HEK293 (cell line): ENCODE measurements around the gene ZDHHC8.

Experiments used
- CTCF ChIA-PET: fragments of 350-600 bp; formaldehyde crosslinking; extraction: SDS; loops from one replicate; lab custom pipeline; 2021; ENCODE audit warnings: antibody characterized with exemption; lab: Yijun Ruan, JAX
- POLR2A ChIA-PET: fragments of 300-600 bp; formaldehyde crosslinking; extraction: SDS; loops from one replicate; lab custom pipeline; 2020; ENCODE audit warnings: antibody characterized with exemption, inconsistent platforms; lab: Yijun Ruan, JAX
- H3K27ac ChIP-seq: fragments of 200-500 bp; sonication (Bioruptor generic); 2 replicates; pipeline ENCODE4 v1.5.1; 2014; ENCODE audit warnings: low read depth, low read length, control low read depth, inconsistent platforms; ENCODE audit errors: extremely low read depth
- H3K36me3 ChIP-seq, 2 experiments: fragments of 200-500 bp in 1 of 2; sonication (Bioruptor generic) in 1 of 2; 1 replicate in 1 of 2; 2 replicates in 1 of 2; pipeline ENCODE4 v1.5.1; 2014 to 2017; ENCODE audit warnings: inconsistent platforms in 2 of 2, low read length in 2 of 2; ENCODE audit not compliant: control insufficient read depth in 2 of 2, insufficient read depth in 1 of 2
- H3K4me1 ChIP-seq: fragments of 200-500 bp; sonication (Bioruptor generic); 2 replicates; pipeline ENCODE4 v1.5.1; 2014; ENCODE audit warnings: mild to moderate bottlenecking, low read length, inconsistent platforms; ENCODE audit not compliant: control insufficient read depth, insufficient read depth
- H3K4me3 ChIP-seq: 2 replicates; pipeline ENCODE4 v1.5.1; 2011; ENCODE audit warnings: low read depth, mild to moderate bottlenecking, control low read depth, low read length, moderate library complexity
- H3K9me3 ChIP-seq: fragments of 200-500 bp; sonication (Bioruptor generic); 2 replicates; pipeline ENCODE4 v1.5.1; 2014; ENCODE audit warnings: low read depth, low read length, inconsistent platforms; ENCODE audit not compliant: control insufficient read depth, insufficient read depth
- EGR2 ChIP-seq: fragments of 450-650 bp; formaldehyde crosslinking; IDR thresholded peaks from 2 replicates; pipeline ENCODE4 v1.5.1; 2016; ENCODE audit warnings: low read depth, missing biosample characterization, missing genetic modification characterization
- GLIS2 ChIP-seq: fragments of 450-650 bp; formaldehyde crosslinking; IDR thresholded peaks from 2 replicates; pipeline ENCODE4 v1.5.1; 2016; ENCODE audit warnings: missing biosample characterization, missing genetic modification characterization
- MEIS1 ChIP-seq: sonication (generic); formaldehyde crosslinking; IDR thresholded peaks from 2 replicates; pipeline ENCODE4 v1.8.1; 2022; ENCODE audit warnings: missing genetic modification reagents, mild to moderate bottlenecking, borderline replicate concordance
- MYNN ChIP-seq: fragments of 450-650 bp; formaldehyde crosslinking; IDR thresholded peaks from 2 replicates; pipeline ENCODE4 v1.5.1; 2016; ENCODE audit warnings: missing biosample characterization, missing genetic modification characterization, borderline replicate concordance
- MZF1 ChIP-seq: fragments of 450-650 bp; formaldehyde crosslinking; IDR thresholded peaks from 2 replicates; pipeline ENCODE4 v1.5.1; 2017; ENCODE audit warnings: missing biosample characterization, missing genetic modification characterization, borderline replicate concordance
- PRDM4 ChIP-seq: fragments of 450-650 bp; formaldehyde crosslinking; IDR thresholded peaks from 2 replicates; pipeline ENCODE4 v1.5.1; 2017; ENCODE audit warnings: missing biosample characterization, missing genetic modification characterization
- ZBTB20 ChIP-seq: fragments of 450-650 bp; formaldehyde crosslinking; IDR thresholded peaks from 2 replicates; pipeline ENCODE4 v1.5.1; 2016; ENCODE audit warnings: missing biosample characterization, missing genetic modification characterization
- ZBTB26 ChIP-seq: fragments of 450-650 bp; formaldehyde crosslinking; optimal IDR thresholded peaks from 2 replicates; pipeline ENCODE3; 2016; ENCODE audit warnings: missing biosample characterization, mild to moderate bottlenecking, missing genetic modification characterization
- ZBTB48 ChIP-seq: fragments of 450-650 bp; formaldehyde crosslinking; IDR thresholded peaks from 2 replicates; pipeline ENCODE4 v1.5.1; 2016; ENCODE audit warnings: missing biosample characterization, missing genetic modification characterization
- ZFP3 ChIP-seq: fragments of 450-650 bp; formaldehyde crosslinking; IDR thresholded peaks from 2 replicates; pipeline ENCODE4 v1.5.1; 2016; ENCODE audit warnings: low read depth, missing biosample characterization, missing genetic modification characterization
- ZNF114 ChIP-seq: fragments of 450-650 bp; formaldehyde crosslinking; IDR thresholded peaks from 2 replicates; pipeline ENCODE4 v1.5.0; 2017; ENCODE audit warnings: missing biosample characterization, missing genetic modification characterization
- ZNF140 ChIP-seq: fragments of 450-650 bp; formaldehyde crosslinking; IDR thresholded peaks from 2 replicates; pipeline ENCODE4 v1.5.1; 2016; ENCODE audit warnings: missing biosample characterization, missing genetic modification characterization
- ZNF169 ChIP-seq: fragments of 450-650 bp; formaldehyde crosslinking; IDR thresholded peaks from 2 replicates; pipeline ENCODE4 v1.5.1; 2016; ENCODE audit warnings: missing biosample characterization, missing genetic modification characterization
- ZNF274 ChIP-seq, 2 experiments: fragments of 200-500 bp in 1 of 2; fragments of 450-650 bp in 1 of 2; sonication (Bioruptor generic) in 1 of 2; formaldehyde crosslinking in 1 of 2; IDR thresholded peaks; 2 replicates each; pipeline versions ENCODE4 v1.5.1 to v1.6.1; 2014 to 2016; ENCODE audit warnings: borderline replicate concordance in 1 of 2, inconsistent platforms in 1 of 2, low read length in 1 of 2, missing biosample characterization in 1 of 2, missing genetic modification characterization in 1 of 2
- ZNF423 ChIP-seq: fragments of 450-650 bp; formaldehyde crosslinking; IDR thresholded peaks from 2 replicates; pipeline ENCODE4 v1.5.1; 2016; ENCODE audit warnings: missing biosample characterization, missing genetic modification characterization
- ZNF530 ChIP-seq: fragments of 450-650 bp; formaldehyde crosslinking; IDR thresholded peaks from 2 replicates; pipeline ENCODE4 v1.5.1; 2016; ENCODE audit warnings: low read depth, missing biosample characterization, missing genetic modification characterization
- ZNF623 ChIP-seq: fragments of 450-650 bp; formaldehyde crosslinking; IDR thresholded peaks from 2 replicates; pipeline ENCODE4 v1.5.1; 2016; ENCODE audit warnings: missing biosample characterization, missing genetic modification characterization
- ZNF626 ChIP-seq: fragments of 450-650 bp; sonication (Bioruptor Pico); formaldehyde crosslinking; IDR thresholded peaks from 2 replicates; pipeline ENCODE4 v1.5.1; 2018; ENCODE audit warnings: missing biosample characterization, missing genetic modification characterization, inconsistent platforms
- ZNF639 ChIP-seq: fragments of 450-650 bp; formaldehyde crosslinking; IDR thresholded peaks from 2 replicates; pipeline ENCODE4 v1.5.1; 2016; ENCODE audit warnings: missing biosample characterization, missing genetic modification characterization
- ZNF654 ChIP-seq: fragments of 450-650 bp; formaldehyde crosslinking; IDR thresholded peaks from 2 replicates; pipeline ENCODE4 v1.5.1; 2016; ENCODE audit warnings: low read depth, missing biosample characterization, missing genetic modification characterization
- ZNF658 ChIP-seq: fragments of 450-650 bp; formaldehyde crosslinking; IDR thresholded peaks from 2 replicates; pipeline ENCODE4; 2016; ENCODE audit warnings: missing biosample characterization, missing genetic modification characterization
- TF ChIP-seq, protein P1 (sequence below): fragments of 450-650 bp; formaldehyde crosslinking; conservative IDR thresholded peaks from 2 replicates; pipeline ENCODE4 v1.5.1; 2016; ENCODE audit warnings: low read depth, missing biosample characterization, missing genetic modification characterization

The ZDHHC8 gene

DNA sequence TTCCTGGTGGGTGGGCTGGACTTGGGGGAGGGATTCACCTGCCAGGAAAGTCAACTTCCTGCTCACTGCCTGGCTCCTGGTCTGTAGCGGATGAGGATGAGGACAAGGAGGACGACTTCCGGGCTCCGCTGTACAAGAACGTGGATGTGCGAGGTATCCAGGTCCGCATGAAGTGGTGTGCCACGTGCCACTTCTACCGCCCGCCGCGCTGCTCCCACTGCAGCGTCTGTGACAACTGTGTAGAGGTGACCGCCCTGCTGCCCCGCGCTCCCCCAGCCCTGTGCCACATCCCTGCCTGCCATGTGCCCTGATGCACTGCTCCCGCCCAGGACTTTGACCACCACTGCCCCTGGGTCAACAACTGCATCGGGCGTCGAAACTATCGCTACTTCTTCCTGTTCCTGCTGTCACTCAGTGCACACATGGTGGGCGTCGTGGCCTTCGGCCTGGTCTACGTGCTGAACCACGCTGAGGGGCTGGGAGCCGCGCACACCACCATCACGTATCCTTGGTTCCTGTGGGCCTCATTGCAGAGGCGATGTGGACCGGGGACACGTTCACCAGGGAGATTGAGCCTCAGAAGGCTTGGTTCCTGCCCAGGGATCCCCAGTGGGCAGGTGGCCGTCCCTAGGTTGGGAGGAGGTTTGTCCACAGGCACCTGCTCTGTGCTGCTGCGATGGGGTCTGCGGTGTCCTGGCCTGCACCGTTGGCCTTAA is 7.9 kb downstream of the ZDHHC8 start:
- H3K27ac ChIP-seq = no peak overlapping the region
- H3K4me3 ChIP-seq = no peak overlapping the region
- TF ChIP-seq ZNF140 (tag by site-specific recombination) (no peak), MYNN (tag by site-specific recombination) (no peak), ZNF654 (no peak), EGR2 (tag by site-specific recombination) (no peak), MEIS1 (CRISPR knock-in tag) (no peak), ZFP3 (tag by site-specific recombination) (no peak), ZBTB20 (tag by site-specific recombination) (no peak), ZNF623 (no peak), ZNF423 (no peak), ZBTB48 (tag by site-specific recombination) (no peak), ZNF658 (tag by site-specific recombination) (no peak), ZNF530 (tag by site-specific recombination) (no peak), PRDM4 (tag by site-specific recombination) (no peak)
- ChIA-PET CTCF (no interaction called here), POLR2A (no interaction called here)
- H3K4me1 ChIP-seq = peaks cover 2% of the 10 kb centered on the region; the same call in 1 of the 2 replicates
- no peaks in the 10 kb centered on the region for H3K9me3 ChIP-seq
- H3K36me3 ChIP-seq = peaks cover 0 to 65% of the 10 kb centered on the region in 2 experiments; a peak in 1 of 3 replicates

GRCh38 chr22:20140107-20140445 is 8.5 kb downstream of the ZDHHC8 start:
- Histone ChIP-seq H3K4me3 (no peak overlapping the region), H3K27ac (no peak overlapping the region), H3K9me3 (no peaks in the 10 kb centered on the region), H3K4me1 (peaks cover 2% of the 10 kb centered on the region; the same call in 1 of the 2 replicates), H3K36me3 (peaks cover 0 to 67% of the 10 kb centered on the region in 2 experiments; a peak in 1 of 3 replicates)
- CTCF ChIA-PET = no interaction called here
- POLR2A ChIA-PET = no interaction called here
- TF ChIP-seq ZNF639 (tag by site-specific recombination) (no peak), GLIS2 (tag by site-specific recombination) (peak; percentile 50; the same call in 1 of the 2 replicates)

DNA sequence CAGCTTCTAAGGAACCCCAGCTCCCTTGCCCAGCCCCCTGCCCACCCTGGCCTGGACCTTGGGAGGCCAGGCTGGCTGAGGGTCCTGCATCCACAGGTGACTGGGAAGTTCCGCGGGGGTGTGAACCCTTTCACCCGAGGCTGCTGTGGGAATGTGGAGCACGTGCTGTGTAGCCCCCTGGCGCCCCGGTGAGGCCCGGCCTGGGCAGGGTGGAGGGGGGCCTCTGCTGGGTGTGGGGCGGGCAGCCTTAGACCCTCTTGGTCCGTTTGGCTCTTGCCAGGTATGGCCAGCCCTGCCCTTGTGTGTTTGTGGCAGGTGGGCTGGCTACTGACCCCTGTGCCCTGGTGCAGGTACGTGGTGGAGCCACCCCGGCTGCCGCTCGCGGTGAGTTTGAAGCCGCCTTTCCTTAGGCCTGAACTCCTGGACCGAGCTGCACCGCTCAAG is 8.9 kb downstream of the ZDHHC8 start:
- CTCF ChIA-PET = no interaction called here
- POLR2A ChIA-PET = no interaction called here
- Histone ChIP-seq H3K4me3 (no peak overlapping the region), H3K36me3 (peaks cover 0 to 69% of the 10 kb centered on the region in 2 experiments; a peak in 1 of 3 replicates), H3K4me1 (no peaks in the 10 kb centered on the region; the same call in 1 of the 2 replicates), H3K27ac (no peak overlapping the region), H3K9me3 (no peaks in the 10 kb centered on the region)
- TF ChIP-seq, protein P1, sequence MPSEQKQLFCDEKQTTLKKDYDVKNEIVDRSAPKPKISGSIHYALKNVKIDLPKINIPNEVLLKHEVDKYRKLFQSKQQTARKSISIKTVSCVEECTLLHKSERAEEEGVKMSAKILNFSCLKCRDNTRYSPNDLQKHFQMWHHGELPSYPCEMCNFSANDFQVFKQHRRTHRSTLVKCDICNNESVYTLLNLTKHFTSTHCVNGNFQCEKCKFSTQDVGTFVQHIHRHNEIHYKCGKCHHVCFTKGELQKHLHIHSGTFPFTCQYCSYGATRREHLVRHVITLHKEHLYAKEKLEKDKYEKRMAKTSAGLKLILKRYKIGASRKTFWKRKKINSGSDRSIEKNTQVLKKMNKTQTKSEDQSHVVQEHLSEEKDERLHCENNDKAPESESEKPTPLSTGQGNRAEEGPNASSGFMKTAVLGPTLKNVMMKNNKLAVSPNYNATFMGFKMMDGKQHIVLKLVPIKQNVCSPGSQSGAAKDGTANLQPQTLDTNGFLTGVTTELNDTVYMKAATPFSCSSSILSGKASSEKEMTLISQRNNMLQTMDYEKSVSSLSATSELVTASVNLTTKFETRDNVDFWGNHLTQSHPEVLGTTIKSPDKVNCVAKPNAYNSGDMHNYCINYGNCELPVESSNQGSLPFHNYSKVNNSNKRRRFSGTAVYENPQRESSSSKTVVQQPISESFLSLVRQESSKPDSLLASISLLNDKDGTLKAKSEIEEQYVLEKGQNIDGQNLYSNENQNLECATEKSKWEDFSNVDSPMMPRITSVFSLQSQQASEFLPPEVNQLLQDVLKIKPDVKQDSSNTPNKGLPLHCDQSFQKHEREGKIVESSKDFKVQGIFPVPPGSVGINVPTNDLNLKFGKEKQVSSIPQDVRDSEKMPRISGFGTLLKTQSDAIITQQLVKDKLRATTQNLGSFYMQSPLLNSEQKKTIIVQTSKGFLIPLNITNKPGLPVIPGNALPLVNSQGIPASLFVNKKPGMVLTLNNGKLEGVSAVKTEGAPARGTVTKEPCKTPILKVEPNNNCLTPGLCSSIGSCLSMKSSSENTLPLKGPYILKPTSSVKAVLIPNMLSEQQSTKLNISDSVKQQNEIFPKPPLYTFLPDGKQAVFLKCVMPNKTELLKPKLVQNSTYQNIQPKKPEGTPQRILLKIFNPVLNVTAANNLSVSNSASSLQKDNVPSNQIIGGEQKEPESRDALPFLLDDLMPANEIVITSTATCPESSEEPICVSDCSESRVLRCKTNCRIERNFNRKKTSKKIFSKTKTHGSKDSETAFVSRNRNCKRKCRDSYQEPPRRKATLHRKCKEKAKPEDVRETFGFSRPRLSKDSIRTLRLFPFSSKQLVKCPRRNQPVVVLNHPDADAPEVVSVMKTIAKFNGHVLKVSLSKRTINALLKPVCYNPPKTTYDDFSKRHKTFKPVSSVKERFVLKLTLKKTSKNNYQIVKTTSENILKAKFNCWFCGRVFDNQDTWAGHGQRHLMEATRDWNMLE (tag by site-specific recombination) = no peak
- TF ChIP-seq ZNF169 (tag by site-specific recombination) = no peak
- no peak for TF ChIP-seq ZNF114 (tag by site-specific recombination)
- TF ChIP-seq ZBTB26 = no peak
- TF ChIP-seq ZNF626 (tag by site-specific recombination) = no peak
- no peak for TF ChIP-seq MZF1 (tag by site-specific recombination)
- TF ChIP-seq ZNF274 (IDR thresholded peaks at IDR 0.05; ENCODE audit: low read length) = no peak
- no peak for TF ChIP-seq ZNF274 (tag by site-specific recombination; IDR thresholded peaks at IDR 0.05; ENCODE audit: borderline replicate concordance)
